HepG2 (cell line): Measurements from ENCODE around the gene C14orf119. TPM values are rescaled to one million over a fixed set of nuclear protein-coding genes. Genes with fewer than 3 reads are reported as not detected.

Experiments
- ATAC-seq: fragments of 200-7000 bp; cut with Tn5 transposase; 3 replicates; pipeline ENCODE4 v1.9.1; 2020; ENCODE audit warnings: mild to moderate bottlenecking, moderate library complexity
- BruUV-seq: library from RNA; stranded (reverse); fragments of 400-500 nt; replicated peaks from 2 replicates; lab custom pipeline; 2021; lab: Mats Ljungman, UMichigan
- CTCF ChIA-PET: fragments of 300-600 bp; formaldehyde crosslinking; extraction: SDS; loops from one replicate; lab custom pipeline; 2021; ENCODE audit warnings: low total read pairs, inconsistent platforms, low intra/inter-chr PET ratio; lab: Yijun Ruan, JAX
- POLR2A ChIA-PET: fragments of 350-600 bp; sonication (Branson Sonifier 250); formaldehyde crosslinking; loops from one replicate; lab custom pipeline; 2020; ENCODE audit warnings: antibody characterized with exemption, inconsistent platforms; lab: Yijun Ruan, JAX
- DNase-seq: peaks from one replicate; pipeline ENCODE4 v3.0.0-alpha.2; 2015; ENCODE audit warnings: low spot score
- FAIRE-seq: peaks from 3 replicates; lab custom pipeline; 2011; peaks lifted over from hg19 to GRCh38; lab: Jason Lieb, UNC
- H2AFZ ChIP-seq: one replicate; pipeline ENCODE4 v1.6.1; 2011; ENCODE audit warnings: low read length, inconsistent platforms
- H3K27ac ChIP-seq: fragments of 300-600 bp; 3 replicates; pipeline ENCODE4 v1.8.0; 2011; ENCODE audit warnings: mixed run types, mild to moderate bottlenecking, mixed read lengths, low read length, inconsistent platforms; ENCODE audit not compliant: insufficient read depth; ENCODE audit errors: extremely low read length
- H3K27me3 ChIP-seq, 2 experiments: fragments of 200-600 bp in 1 of 2; 2 replicates in 1 of 2; 3 replicates in 1 of 2; pipeline versions ENCODE4 v1.6.0 to v1.8.0; 2011; ENCODE audit warnings: low read length in 2 of 2, mild to moderate bottlenecking in 2 of 2, moderate library complexity in 2 of 2, inconsistent platforms in 1 of 2; ENCODE audit not compliant: insufficient read depth in 2 of 2, control insufficient read depth in 1 of 2
- H3K36me3 ChIP-seq, 2 experiments: fragments of 200-600 bp in 1 of 2; replicated peaks in 1 of 2; 2 replicates in 1 of 2; 3 replicates in 1 of 2; pipeline versions ENCODE4 v1.5.1 to v1.8.0; 2011; ENCODE audit warnings: low read length in 2 of 2, inconsistent platforms in 1 of 2; ENCODE audit not compliant: insufficient read depth in 2 of 2, control insufficient read depth in 1 of 2
- H3K4me1 ChIP-seq: 2 replicates; pipeline ENCODE4 v1.5.1; 2012; ENCODE audit warnings: low read length, inconsistent platforms; ENCODE audit not compliant: insufficient read depth
- H3K4me2 ChIP-seq: 2 replicates; pipeline ENCODE4 v1.6.0; 2011; ENCODE audit warnings: low read depth, low read length, inconsistent platforms
- H3K4me3 ChIP-seq, 3 experiments: fragments of 200-600 bp in 1 of 3; sonication (generic), shearing (Covaris generic) in 1 of 3; replicated peaks in 1 of 3; 2 replicates each; pipeline ENCODE4 v1.5.1; 2011 to 2016; ENCODE audit warnings: low read length in 3 of 3, inconsistent platforms in 2 of 3, low read depth in 2 of 3, mild to moderate bottlenecking in 2 of 3, control low read depth in 1 of 3, mixed read lengths in 1 of 3; ENCODE audit not compliant: insufficient read depth in 1 of 3
- H3K79me2 ChIP-seq: one replicate; pipeline ENCODE4 v1.6.1; 2011; ENCODE audit warnings: low read length, inconsistent platforms; ENCODE audit not compliant: insufficient read depth
- H3K9ac ChIP-seq: 2 replicates; pipeline ENCODE4 v1.6.0; 2011; ENCODE audit warnings: mild to moderate bottlenecking, low read depth, low read length, inconsistent platforms; ENCODE audit not compliant: insufficient read depth
- H3K9me3 ChIP-seq: 2 replicates; pipeline ENCODE4 v1.5.1; 2012; ENCODE audit warnings: mild to moderate bottlenecking, low read length
- H4K20me1 ChIP-seq: 2 replicates; pipeline ENCODE4 v1.6.0; 2011; ENCODE audit warnings: inconsistent platforms, mild to moderate bottlenecking, low read length, moderate library complexity; ENCODE audit not compliant: insufficient read depth
- CBX2 ChIP-seq, 2 experiments: fragments of 200-600 bp in 1 of 2; sonication (generic); formaldehyde crosslinking in 1 of 2; IDR thresholded peaks; 2 replicates each; pipeline versions ENCODE4 v1.7.0 to v1.8.1; 2018 to 2022; ENCODE audit warnings: low read depth in 2 of 2, low read length in 1 of 2, mild to moderate bottlenecking in 1 of 2, missing genetic modification reagents in 1 of 2
- CEBPZ ChIP-seq: IDR thresholded peaks from 2 replicates; pipeline ENCODE4 v1.6.1; 2012; ENCODE audit warnings: low read length, improper control_type of control experiment
- CREBL2 ChIP-seq: sonication (generic); formaldehyde crosslinking; IDR thresholded peaks from 2 replicates; pipeline ENCODE4 v1.8.1; 2023; ENCODE audit warnings: missing genetic modification reagents, mild to moderate bottlenecking, borderline replicate concordance
- FOXP1 ChIP-seq, 2 experiments: fragments of 450-650 bp in 1 of 2; IDR thresholded peaks; 2 replicates each; pipeline ENCODE4 v1.6.1; 2017 to 2018; ENCODE audit warnings: antibody characterized with exemption in 1 of 2
- MED8 ChIP-seq: sonication (generic); formaldehyde crosslinking; IDR thresholded peaks from 2 replicates; pipeline ENCODE4 v1.8.1; 2023; ENCODE audit warnings: mild to moderate bottlenecking, missing genetic modification reagents; ENCODE audit not compliant: insufficient replicate concordance
- NCOA1 ChIP-seq: sonication (generic); formaldehyde crosslinking; IDR thresholded peaks from 2 replicates; pipeline ENCODE4 v1.9.0; 2021; ENCODE audit warnings: missing genetic modification reagents
- NFE2L2 ChIP-seq: fragments of 150-350 bp; IDR thresholded peaks from 2 replicates; pipeline ENCODE4 v1.6.1; 2014; ENCODE audit warnings: low read length
- ZBTB46 ChIP-seq: sonication (generic); formaldehyde crosslinking; IDR thresholded peaks from 2 replicates; pipeline ENCODE4 v1.4.0; 2020; ENCODE audit warnings: mild to moderate bottlenecking, missing genetic modification reagents, borderline replicate concordance
- ZNF101 ChIP-seq: sonication (generic); formaldehyde crosslinking; IDR thresholded peaks from 2 replicates; pipeline ENCODE4 v1.4.0; 2020; ENCODE audit warnings: mild to moderate bottlenecking, low read depth, missing genetic modification reagents, borderline replicate concordance
- ZNF121 ChIP-seq: sonication (generic); formaldehyde crosslinking; IDR thresholded peaks from 2 replicates; pipeline ENCODE4 v1.5.0; 2020; ENCODE audit warnings: mild to moderate bottlenecking, missing genetic modification reagents
- ZNF660 ChIP-seq: sonication (generic); formaldehyde crosslinking; IDR thresholded peaks from 2 replicates; pipeline ENCODE4 v1.5.1; 2020; ENCODE audit warnings: mild to moderate bottlenecking, low read depth, missing genetic modification reagents, borderline replicate concordance
- ZNF746 ChIP-seq: sonication (generic); formaldehyde crosslinking; IDR thresholded peaks from 2 replicates; pipeline ENCODE4 v1.8.0; 2022; ENCODE audit warnings: mild to moderate bottlenecking, missing genetic modification reagents
- ZNF768 ChIP-seq: sonication (generic); formaldehyde crosslinking; IDR thresholded peaks from 2 replicates; pipeline ENCODE4 v1.4.0; 2020; ENCODE audit warnings: missing genetic modification reagents
- WGBS: methylation state at CpG from one replicate; pipeline ENCODE4 v1.1.6; 2017; ENCODE audit warnings: low lambda C conversion rate; 5-methylcytosine and 5-hydroxymethylcytosine counted together
- in situ Hi-C: cut with HindIII; loops from 2 replicates; pipeline ENCODE4 v1.10.0; 2017; ENCODE audit warnings: low pct_unique_long_range_greater_than_20kb; ENCODE audit not compliant: extremely low pct_ligation_motif_present
- intact Hi-C: fragments of 100-400 bp; cut with micrococcal nuclease; formaldehyde crosslinking; loops from one replicate; pipeline ENCODE4 v1.10.0; 2022; ENCODE audit not compliant: unreplicated experiment
- polyA plus RNA-seq, 8 experiments: library from polyadenylated mRNA; depleted of rRNA in 3 of 8; stranded (reverse) in 7 of 8; unstranded in 1 of 8; fragments of >200 nt; fragmentation: Illumina TruSeq in 4 of 8; extraction: Trizol in 4 of 8; gene quantifications; 2 replicates each; pipeline versions ENCODE4 v1.2.1 to v1.2.3, GENCODE V29; 2011 to 2016; ENCODE audit warnings: low read depth in 4 of 8, missing spikeins in 1 of 8, mixed read lengths in 1 of 8; ENCODE audit not compliant: insufficient read depth in 1 of 8
- total RNA-seq, 5 experiments: library from RNA; depleted of rRNA; stranded (reverse); fragments of >200 nt; fragmentation: Illumina TruSeq; extraction: Trizol; gene quantifications; 2 replicates each; pipeline ENCODE4 v1.2.3, GENCODE V29; 2016; ENCODE audit warnings: low read depth in 1 of 5

Gene C14orf119
- total and polyA plus RNA-seq, 2 of the 13 experiments (the other 11 are each of a cell fraction or from before 2014, with no cell fraction given), result 117 to 206 TPM

GRCh38 chr14:23139874-23140273 lies 44.6 kb downstream of the C14orf119 start (continued):
- TF ChIP-seq CEBPZ (no peak), CREBL2 (no peak), FOXP1 (IDR thresholded peaks at IDR 0.05) (no peak), FOXP1 (CRISPR knock-in tag; IDR thresholded peaks at IDR 0.05) (no peak), NFE2L2 (no peak)
- TF ChIP-seq, all 625 proteins: peak for 0

GRCh38 chr14:23140371-23140770 lies 45.1 kb downstream of the C14orf119 start:
- intact Hi-C loops, result no loop called here
- no peaks in the 10 kb centered on the region for H3K9me3 ChIP-seq
- no peak overlapping the region for H3K9ac ChIP-seq
- H2AFZ ChIP-seq, result no peak overlapping the region
- peaks cover 15 to 65% of the 10 kb centered on the region in 2 experiments for H3K27me3 ChIP-seq
- ATAC-seq (no peak), FAIRE-seq (no peak), DNase-seq (no peak)
- in situ Hi-C loops, result no loop called here
- H4K20me1 ChIP-seq, result no peaks in the 10 kb centered on the region
- H3K4me3 ChIP-seq, result no peak overlapping the region
- H3K79me2 ChIP-seq, result no peaks in the 10 kb centered on the region
- H3K27ac ChIP-seq, result no peak overlapping the region
- TF ChIP-seq ZNF101 (CRISPR knock-in tag), result no peak
- no peak for TF ChIP-seq NCOA1 (CRISPR knock-in tag)
- no peak for TF ChIP-seq MED8 (CRISPR knock-in tag)
- no peak for TF ChIP-seq ZNF746
- TF ChIP-seq ZNF660 (CRISPR knock-in tag), result no peak
- no peak for TF ChIP-seq ZNF768 (CRISPR knock-in tag)
- TF ChIP-seq ZNF121, result no peak
- no peak for TF ChIP-seq CBX2 (IDR thresholded peaks at IDR 0.05; ENCODE audit: low read depth, low read length)
- no peak for TF ChIP-seq CBX2 (CRISPR knock-in tag; IDR thresholded peaks at IDR 0.05; ENCODE audit: low read depth)
- TF ChIP-seq ZBTB46 (CRISPR knock-in tag), result no peak
- ChIA-PET POLR2A (no interaction called here), CTCF (no interaction called here)
- H3K4me2 ChIP-seq, result no peak overlapping the region
- peaks cover 17% of the 10 kb centered on the region for H3K4me1 ChIP-seq
- H3K36me3 ChIP-seq, result no peaks in the 10 kb centered on the region
- WGBS, result 31% methylated on average over 6 of the region's 6 CpGs
- no TSS peak for BruUV-seq
